HEK293 (cell line): ENCODE results near the gene CACNA1D.

Experiments used
- CTCF ChIA-PET: fragments of 350-600 bp; formaldehyde crosslinking; extraction: SDS; loops from one replicate; lab custom pipeline; 2021; ENCODE audit warnings: antibody characterized with exemption; lab: Yijun Ruan, JAX
- POLR2A ChIA-PET: fragments of 300-600 bp; formaldehyde crosslinking; extraction: SDS; loops from one replicate; lab custom pipeline; 2020; ENCODE audit warnings: antibody characterized with exemption, inconsistent platforms; lab: Yijun Ruan, JAX
- H3K27ac ChIP-seq: fragments of 200-500 bp; sonication (Bioruptor generic); 2 replicates; pipeline ENCODE4 v1.5.1; 2014; ENCODE audit warnings: low read depth, low read length, control low read depth, inconsistent platforms; ENCODE audit errors: extremely low read depth
- H3K36me3 ChIP-seq, 2 experiments: fragments of 200-500 bp in 1 of 2; sonication (Bioruptor generic) in 1 of 2; 1 replicate in 1 of 2; 2 replicates in 1 of 2; pipeline ENCODE4 v1.5.1; 2014 to 2017; ENCODE audit warnings: inconsistent platforms in 2 of 2, low read length in 2 of 2; ENCODE audit not compliant: control insufficient read depth in 2 of 2, insufficient read depth in 1 of 2
- H3K4me1 ChIP-seq: fragments of 200-500 bp; sonication (Bioruptor generic); 2 replicates; pipeline ENCODE4 v1.5.1; 2014; ENCODE audit warnings: mild to moderate bottlenecking, low read length, inconsistent platforms; ENCODE audit not compliant: control insufficient read depth, insufficient read depth
- H3K4me3 ChIP-seq: 2 replicates; pipeline ENCODE4 v1.5.1; 2011; ENCODE audit warnings: low read depth, mild to moderate bottlenecking, control low read depth, low read length, moderate library complexity
- H3K9me3 ChIP-seq: fragments of 200-500 bp; sonication (Bioruptor generic); 2 replicates; pipeline ENCODE4 v1.5.1; 2014; ENCODE audit warnings: low read depth, low read length, inconsistent platforms; ENCODE audit not compliant: control insufficient read depth, insufficient read depth
- INSM2 ChIP-seq: fragments of 450-650 bp; formaldehyde crosslinking; IDR thresholded peaks from 2 replicates; pipeline ENCODE4 v1.5.1; 2016; ENCODE audit warnings: missing biosample characterization, missing genetic modification characterization
- ZBTB10 ChIP-seq: fragments of 450-650 bp; formaldehyde crosslinking; IDR thresholded peaks from 2 replicates; pipeline ENCODE4 v1.5.1; 2016; ENCODE audit warnings: missing biosample characterization, missing genetic modification characterization
- ZBTB48 ChIP-seq: fragments of 450-650 bp; formaldehyde crosslinking; IDR thresholded peaks from 2 replicates; pipeline ENCODE4 v1.5.1; 2016; ENCODE audit warnings: missing biosample characterization, missing genetic modification characterization
- ZFP69B ChIP-seq: fragments of 450-650 bp; formaldehyde crosslinking; IDR thresholded peaks from 2 replicates; pipeline ENCODE4 v1.5.1; 2016; ENCODE audit warnings: missing biosample characterization, missing genetic modification characterization
- ZNF112 ChIP-seq: fragments of 450-650 bp; formaldehyde crosslinking; IDR thresholded peaks from 2 replicates; pipeline ENCODE4 v1.5.0; 2017; ENCODE audit warnings: missing biosample characterization, missing genetic modification characterization
- ZNF146 ChIP-seq: fragments of 450-650 bp; formaldehyde crosslinking; IDR thresholded peaks from 2 replicates; pipeline ENCODE4 v1.5.1; 2016; ENCODE audit warnings: missing biosample characterization, missing genetic modification characterization
- ZNF157 ChIP-seq: fragments of 450-650 bp; formaldehyde crosslinking; IDR thresholded peaks from 2 replicates; pipeline ENCODE4 v1.5.1; 2016; ENCODE audit warnings: missing biosample characterization, missing genetic modification characterization
- ZNF175 ChIP-seq: fragments of 450-650 bp; formaldehyde crosslinking; IDR thresholded peaks from 2 replicates; pipeline ENCODE4 v1.5.1; 2016; ENCODE audit warnings: missing biosample characterization, missing genetic modification characterization
- ZNF211 ChIP-seq: fragments of 450-650 bp; formaldehyde crosslinking; IDR thresholded peaks from 2 replicates; pipeline ENCODE4 v1.5.1; 2016; ENCODE audit warnings: low read depth, missing biosample characterization, missing genetic modification characterization
- ZNF404 ChIP-seq: fragments of 450-650 bp; formaldehyde crosslinking; IDR thresholded peaks from 2 replicates; pipeline ENCODE4 v1.5.1; 2017; ENCODE audit warnings: missing biosample characterization, missing genetic modification characterization
- ZNF530 ChIP-seq: fragments of 450-650 bp; formaldehyde crosslinking; IDR thresholded peaks from 2 replicates; pipeline ENCODE4 v1.5.1; 2016; ENCODE audit warnings: low read depth, missing biosample characterization, missing genetic modification characterization
- ZNF629 ChIP-seq: fragments of 450-650 bp; formaldehyde crosslinking; IDR thresholded peaks from 2 replicates; pipeline ENCODE4 v1.5.1; 2017; ENCODE audit warnings: missing biosample characterization, missing genetic modification characterization
- ZNF664 ChIP-seq: fragments of 450-650 bp; formaldehyde crosslinking; IDR thresholded peaks from 2 replicates; pipeline ENCODE4 v1.5.1; 2016; ENCODE audit warnings: missing biosample characterization, missing genetic modification characterization
- ZNF837 ChIP-seq: fragments of 450-650 bp; formaldehyde crosslinking; IDR thresholded peaks from 2 replicates; pipeline ENCODE4 v1.5.1; 2016; ENCODE audit warnings: missing biosample characterization, missing genetic modification characterization
- ZNF843 ChIP-seq: fragments of 450-650 bp; formaldehyde crosslinking; IDR thresholded peaks from 2 replicates; pipeline ENCODE4 v1.5.1; 2016; ENCODE audit warnings: missing biosample characterization, missing genetic modification characterization
- TF ChIP-seq, protein P1 (sequence below): fragments of 450-650 bp; formaldehyde crosslinking; optimal IDR thresholded peaks from 2 replicates; pipeline ENCODE3; 2016; ENCODE audit warnings: missing biosample characterization, mild to moderate bottlenecking, missing genetic modification characterization

CACNA1D gene

GRCh38 chr3:53822331-53822741, 327.9 kb downstream of the CACNA1D start (continued):
- TF ChIP-seq ZBTB10 (tag by site-specific recombination): no peak
- TF ChIP-seq ZBTB48 (tag by site-specific recombination): no peak
- TF ChIP-seq ZNF404 (tag by site-specific recombination): no peak
- no peak for TF ChIP-seq ZNF843 (tag by site-specific recombination)

- no peak overlapping the region for H3K27ac ChIP-seq
- POLR2A ChIA-PET: no interaction called here
- H3K4me3 ChIP-seq: no peak overlapping the region
- H3K4me1 ChIP-seq: no peaks in the 10 kb centered on the region
- H3K36me3 ChIP-seq: peaks cover 0 to 54% of the 10 kb centered on the region in 2 experiments; a peak in 1 of 3 replicates
- TF ChIP-seq ZNF837 (tag by site-specific recombination) (no peak), ZNF175 (tag by site-specific recombination) (no peak), ZNF112 (tag by site-specific recombination) (no peak), ZNF211 (tag by site-specific recombination) (no peak), ZFP69B (tag by site-specific recombination) (no peak), ZNF664 (no peak), ZNF157 (no peak)
- TF ChIP-seq, protein P1, sequence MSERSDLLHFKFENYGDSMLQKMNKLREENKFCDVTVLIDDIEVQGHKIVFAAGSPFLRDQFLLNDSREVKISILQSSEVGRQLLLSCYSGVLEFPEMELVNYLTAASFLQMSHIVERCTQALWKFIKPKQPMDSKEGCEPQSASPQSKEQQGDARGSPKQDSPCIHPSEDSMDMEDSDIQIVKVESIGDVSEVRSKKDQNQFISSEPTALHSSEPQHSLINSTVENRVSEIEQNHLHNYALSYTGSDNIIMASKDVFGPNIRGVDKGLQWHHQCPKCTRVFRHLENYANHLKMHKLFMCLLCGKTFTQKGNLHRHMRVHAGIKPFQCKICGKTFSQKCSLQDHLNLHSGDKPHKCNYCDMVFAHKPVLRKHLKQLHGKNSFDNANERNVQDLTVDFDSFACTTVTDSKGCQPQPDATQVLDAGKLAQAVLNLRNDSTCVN (tag by site-specific recombination): no peak
- H3K9me3 ChIP-seq: no peaks in the 10 kb centered on the region
- CTCF ChIA-PET: no interaction called here
Observed at GRCh38 chr3:53823026-53823955, 328.9 kb downstream of the CACNA1D start.

DNA sequence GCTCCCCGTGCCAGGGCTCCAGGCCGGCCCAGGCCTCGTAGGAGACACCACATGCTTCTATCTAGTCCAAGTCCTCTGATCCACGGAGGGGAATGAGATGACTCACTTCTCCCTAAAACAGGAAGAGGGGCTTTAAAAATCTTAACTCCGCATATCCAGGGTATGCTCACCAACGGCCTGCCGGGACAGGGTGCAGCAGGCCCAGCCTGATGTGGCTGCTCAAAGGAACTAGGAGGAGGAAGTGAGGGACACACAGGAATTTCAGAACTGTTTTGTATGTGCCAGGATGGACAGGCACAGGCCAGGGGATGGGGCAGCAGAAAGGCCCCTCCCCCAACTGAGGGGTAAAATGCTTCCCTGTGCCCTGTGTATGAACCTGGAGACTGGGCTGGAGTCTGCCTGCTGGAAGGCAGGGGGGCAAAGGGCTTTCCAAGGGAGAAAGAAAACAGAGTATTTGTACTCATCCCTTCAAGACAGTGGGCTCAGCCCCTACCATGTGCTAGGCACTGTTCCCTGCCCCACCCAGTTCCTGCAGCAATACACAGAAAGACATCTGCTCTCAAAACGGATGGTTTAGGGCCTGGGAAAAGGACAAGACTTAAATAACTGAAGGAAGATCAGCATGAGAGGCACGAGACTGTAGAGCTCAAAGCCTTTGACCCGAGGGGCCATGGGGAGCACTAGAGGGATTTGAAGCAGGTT, 329.7 kb downstream of the CACNA1D start:
- H3K9me3 ChIP-seq: no peaks in the 10 kb centered on the region
- TF ChIP-seq ZNF530 (tag by site-specific recombination): no peak
- no peak for TF ChIP-seq ZNF629 (tag by site-specific recombination)
- no peak for TF ChIP-seq ZNF146 (tag by site-specific recombination)
- no peak for TF ChIP-seq INSM2 (tag by site-specific recombination)
- H3K27ac ChIP-seq: no peak overlapping the region
- no peaks in the 10 kb centered on the region for H3K4me1 ChIP-seq
- CTCF ChIA-PET: no interaction called here
- H3K36me3 ChIP-seq: peaks cover 0 to 46% of the 10 kb centered on the region in 2 experiments; a peak in 1 of 3 replicates
- POLR2A ChIA-PET: no interaction called here
- H3K4me3 ChIP-seq: no peak overlapping the region
